LNCaP clone FGC (cell line): ENCODE measurements around the gene WNT8B.

ENCODE experiments used
- DNase-seq: peaks from one replicate; pipeline ENCODE4 v3.0.0-alpha.2; 2011; ENCODE audit warnings: low read depth
- H3K4me3 ChIP-seq: 2 replicates; pipeline ENCODE4 v1.5.1; 2011; ENCODE audit warnings: mild to moderate bottlenecking, low read depth, low read length, control low read depth
- CTCF ChIP-seq: IDR thresholded peaks from 2 replicates; pipeline ENCODE4 v1.5.1; 2012; ENCODE audit warnings: mild to moderate bottlenecking; ENCODE audit not compliant: control insufficient read depth, insufficient read depth; ENCODE audit errors: extremely low read depth

The WNT8B gene

GRCh38 chr10:100529475-100530298, 66.9 kb downstream of the WNT8B start, which contains the start of gene NDUFB8:
Gene NDUFB8, minus strand, starts transcription at chr10:100529871. Its CDS starts 20 bp downstream, at chr10:100529851.
- TF ChIP-seq CTCF, result no peak
- peak within 1 kb of the TSS; percentile 87 for H3K4me3 ChIP-seq
- DNase-seq, result no peak

GRCh38 chr10:100531761-100532160, 69.0 kb downstream of the WNT8B start:
- no peak for DNase-seq
- TF ChIP-seq CTCF, result no peak
- H3K4me3 ChIP-seq, result no peak overlapping the region
